ENCODE data around the gene ROR1.

Gene ROR1

GRCh38 chr1:64229307-64229706, 455.5 kb downstream of the ROR1 start (continued):
- TF ChIP-seq, protein P1, sequence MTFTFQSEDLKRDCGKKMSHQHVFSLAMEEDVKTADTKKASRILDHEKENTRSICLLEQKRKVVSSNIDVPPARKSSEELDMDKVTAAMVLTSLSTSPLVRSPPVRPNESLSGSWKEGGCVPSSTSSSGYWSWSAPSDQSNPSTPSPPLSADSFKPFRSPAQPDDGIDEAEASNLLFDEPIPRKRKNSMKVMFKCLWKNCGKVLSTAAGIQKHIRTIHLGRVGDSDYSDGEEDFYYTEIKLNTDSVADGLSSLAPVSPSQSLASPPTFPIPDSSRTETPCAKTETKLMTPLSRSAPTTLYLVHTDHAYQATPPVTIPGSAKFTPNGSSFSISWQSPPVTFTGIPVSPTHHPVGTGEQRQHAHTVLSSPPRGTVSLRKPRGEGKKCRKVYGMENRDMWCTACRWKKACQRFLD (tag by site-specific recombination; IDR thresholded peaks at IDR 0.05) = no peak
- TF ChIP-seq ZNF645 (tag by site-specific recombination; IDR thresholded peaks at IDR 0.05) (no peak), ZNF777 (tag by site-specific recombination; IDR thresholded peaks at IDR 0.05; ENCODE audit: borderline replicate concordance) (no peak), TSHZ1 (tag by site-specific recombination; IDR thresholded peaks at IDR 0.05; ENCODE audit: borderline replicate concordance) (peak; percentile 88; the same call in 1 of the 2 replicates), ZNF280D (tag by site-specific recombination; IDR thresholded peaks at IDR 0.05) (no peak), BCL11A (tag by site-specific recombination; IDR thresholded peaks at IDR 0.05; ENCODE audit: low read depth) (peak; percentile 90), ZBTB44 (tag by site-specific recombination; IDR thresholded peaks at IDR 0.05) (peak; percentile 99), ZNF654 (tag by site-specific recombination; IDR thresholded peaks at IDR 0.05; ENCODE audit: low read depth) (no peak; the same call in 1 of the 2 replicates), REPIN1 (tag by site-specific recombination; IDR thresholded peaks at IDR 0.05; ENCODE audit: low read depth) (no peak), ZNF350 (tag by site-specific recombination; IDR thresholded peaks at IDR 0.05) (no peak), ZBTB21 (tag by site-specific recombination; IDR thresholded peaks at IDR 0.05) (peak; percentile 53), ZNF473 (tag by site-specific recombination; IDR thresholded peaks at IDR 0.05) (no peak), RBAK (tag by site-specific recombination; IDR thresholded peaks at IDR 0.05) (no peak), ZNF549 (tag by site-specific recombination; IDR thresholded peaks at IDR 0.05) (no peak), ZNF623 (tag by site-specific recombination; IDR thresholded peaks at IDR 0.05) (no peak), BCL11B (tag by site-specific recombination; IDR thresholded peaks at IDR 0.05; ENCODE audit: low read depth) (peak; percentile 79; the same call in 1 of the 2 replicates), ZNF529 (tag by site-specific recombination; IDR thresholded peaks at IDR 0.05; ENCODE audit: insufficient replicate concordance) (peak; percentile 28), KLF16 (tag by site-specific recombination; IDR thresholded peaks at IDR 0.05) (no peak), ZNF10 (tag by site-specific recombination; IDR thresholded peaks at IDR 0.05) (no peak), ZBTB17 (tag by site-specific recombination; IDR thresholded peaks at IDR 0.05) (peak; percentile 68), HOXC10 (CRISPR knock-in tag; IDR thresholded peaks at IDR 0.05) (no peak)
- TF ChIP-seq, protein P2, sequence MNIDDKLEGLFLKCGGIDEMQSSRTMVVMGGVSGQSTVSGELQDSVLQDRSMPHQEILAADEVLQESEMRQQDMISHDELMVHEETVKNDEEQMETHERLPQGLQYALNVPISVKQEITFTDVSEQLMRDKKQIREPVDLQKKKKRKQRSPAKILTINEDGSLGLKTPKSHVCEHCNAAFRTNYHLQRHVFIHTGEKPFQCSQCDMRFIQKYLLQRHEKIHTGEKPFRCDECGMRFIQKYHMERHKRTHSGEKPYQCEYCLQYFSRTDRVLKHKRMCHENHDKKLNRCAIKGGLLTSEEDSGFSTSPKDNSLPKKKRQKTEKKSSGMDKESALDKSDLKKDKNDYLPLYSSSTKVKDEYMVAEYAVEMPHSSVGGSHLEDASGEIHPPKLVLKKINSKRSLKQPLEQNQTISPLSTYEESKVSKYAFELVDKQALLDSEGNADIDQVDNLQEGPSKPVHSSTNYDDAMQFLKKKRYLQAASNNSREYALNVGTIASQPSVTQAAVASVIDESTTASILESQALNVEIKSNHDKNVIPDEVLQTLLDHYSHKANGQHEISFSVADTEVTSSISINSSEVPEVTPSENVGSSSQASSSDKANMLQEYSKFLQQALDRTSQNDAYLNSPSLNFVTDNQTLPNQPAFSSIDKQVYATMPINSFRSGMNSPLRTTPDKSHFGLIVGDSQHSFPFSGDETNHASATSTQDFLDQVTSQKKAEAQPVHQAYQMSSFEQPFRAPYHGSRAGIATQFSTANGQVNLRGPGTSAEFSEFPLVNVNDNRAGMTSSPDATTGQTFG (tag by site-specific recombination; IDR thresholded peaks at IDR 0.05; ENCODE audit: borderline replicate concordance) = no peak; the same call in 1 of the 2 replicates
- TF ChIP-seq, protein P3, sequence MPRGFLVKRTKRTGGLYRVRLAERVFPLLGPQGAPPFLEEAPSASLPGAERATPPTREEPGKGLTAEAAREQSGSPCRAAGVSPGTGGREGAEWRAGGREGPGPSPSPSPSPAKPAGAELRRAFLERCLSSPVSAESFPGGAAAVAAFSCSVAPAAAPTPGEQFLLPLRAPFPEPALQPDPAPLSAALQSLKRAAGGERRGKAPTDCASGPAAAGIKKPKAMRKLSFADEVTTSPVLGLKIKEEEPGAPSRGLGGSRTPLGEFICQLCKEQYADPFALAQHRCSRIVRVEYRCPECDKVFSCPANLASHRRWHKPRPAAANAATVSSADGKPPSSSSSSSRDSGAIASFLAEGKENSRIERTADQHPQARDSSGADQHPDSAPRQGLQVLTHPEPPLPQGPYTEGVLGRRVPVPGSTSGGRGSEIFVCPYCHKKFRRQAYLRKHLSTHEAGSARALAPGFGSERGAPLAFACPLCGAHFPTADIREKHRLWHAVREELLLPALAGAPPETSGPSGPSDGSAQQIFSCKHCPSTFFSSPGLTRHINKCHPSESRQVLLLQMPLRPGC (tag by site-specific recombination; IDR thresholded peaks at IDR 0.05) = 0 out of 2 replicates have a peak, but pooled peaks have one; percentile 37
- TF ChIP-seq, protein P4, sequence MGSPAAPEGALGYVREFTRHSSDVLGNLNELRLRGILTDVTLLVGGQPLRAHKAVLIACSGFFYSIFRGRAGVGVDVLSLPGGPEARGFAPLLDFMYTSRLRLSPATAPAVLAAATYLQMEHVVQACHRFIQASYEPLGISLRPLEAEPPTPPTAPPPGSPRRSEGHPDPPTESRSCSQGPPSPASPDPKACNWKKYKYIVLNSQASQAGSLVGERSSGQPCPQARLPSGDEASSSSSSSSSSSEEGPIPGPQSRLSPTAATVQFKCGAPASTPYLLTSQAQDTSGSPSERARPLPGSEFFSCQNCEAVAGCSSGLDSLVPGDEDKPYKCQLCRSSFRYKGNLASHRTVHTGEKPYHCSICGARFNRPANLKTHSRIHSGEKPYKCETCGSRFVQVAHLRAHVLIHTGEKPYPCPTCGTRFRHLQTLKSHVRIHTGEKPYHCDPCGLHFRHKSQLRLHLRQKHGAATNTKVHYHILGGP (tag by site-specific recombination; IDR thresholded peaks at IDR 0.05) = no peak

Data from HEK293 (cell line).